Neuronal stem cell (in vitro differentiated cells): ENCODE results near the gene FGF1.

Experiments used
- DNase-seq: peaks from one replicate; pipeline ENCODE4 v3.0.0-alpha.2; 2013; ENCODE audit warnings: low spot score
- H2AFZ ChIP-seq: one replicate; pipeline ENCODE4 v1.6.1; 2013; ENCODE audit warnings: mild to moderate bottlenecking, low read length, inconsistent platforms
- H2AK5ac ChIP-seq: 2 replicates; pipeline ENCODE4 v1.6.1; 2013; ENCODE audit warnings: low read depth, mild to moderate bottlenecking, inconsistent platforms, low read length, moderate library complexity, mixed read lengths
- H2BK120ac ChIP-seq: 2 replicates; pipeline ENCODE4 v1.6.1; 2013; ENCODE audit warnings: low read depth, mild to moderate bottlenecking, inconsistent platforms, low read length, moderate library complexity, mixed read lengths
- H2BK12ac ChIP-seq: one replicate; pipeline ENCODE4 v1.6.1; 2013; ENCODE audit warnings: low read length, inconsistent platforms
- H2BK15ac ChIP-seq: 2 replicates; pipeline ENCODE4 v1.6.1; 2013; ENCODE audit warnings: mild to moderate bottlenecking, low read length, inconsistent platforms, mixed read lengths
- H2BK5ac ChIP-seq: one replicate; pipeline ENCODE4 v1.6.1; 2013; ENCODE audit warnings: inconsistent platforms, mild to moderate bottlenecking, low read length, moderate library complexity
- H3K14ac ChIP-seq: one replicate; pipeline ENCODE4 v1.6.1; 2013; ENCODE audit warnings: low read length, inconsistent platforms
- H3K18ac ChIP-seq: 2 replicates; pipeline ENCODE4 v1.6.1; 2013; ENCODE audit warnings: low read length, inconsistent platforms
- H3K23ac ChIP-seq: 2 replicates; pipeline ENCODE4 v1.6.1; 2013; ENCODE audit warnings: low read depth, mild to moderate bottlenecking, mixed read lengths, low read length, inconsistent platforms; ENCODE audit not compliant: poor library complexity
- H3K27ac ChIP-seq: replicated peaks from 3 replicates; pipeline ENCODE4 v1.5.1; 2013; ENCODE audit warnings: low read length, inconsistent platforms
- H3K27me3 ChIP-seq, 3 experiments: 2 replicates each; pipeline ENCODE4 v1.6.1; 2013; ENCODE audit warnings: low read length in 3 of 3, mild to moderate bottlenecking in 2 of 3, inconsistent platforms in 1 of 3, low read depth in 1 of 3, mixed read lengths in 1 of 3, moderate library complexity in 1 of 3; ENCODE audit not compliant: control insufficient read depth in 3 of 3, insufficient read depth in 3 of 3
- H3K36me3 ChIP-seq, 2 donors: replicated peaks in 1 of 2; 2 replicates each; pipeline ENCODE4 v1.6.1; 2013; ENCODE audit warnings: low read length in 2 of 2; ENCODE audit not compliant: control insufficient read depth in 2 of 2, insufficient read depth in 2 of 2
- H3K4ac ChIP-seq: 2 replicates; pipeline ENCODE4 v1.6.1; 2013; ENCODE audit warnings: inconsistent platforms, mild to moderate bottlenecking, low read length, moderate library complexity
- H3K4me1 ChIP-seq, 2 donors: 1 replicate in 1 of 2; 2 replicates in 1 of 2; pipeline ENCODE4 v1.6.1; 2013; ENCODE audit warnings: low read length in 2 of 2, low read depth in 1 of 2; ENCODE audit not compliant: control insufficient read depth in 2 of 2, insufficient read depth in 1 of 2
- H3K4me2 ChIP-seq: one replicate; pipeline ENCODE4 v1.6.1; 2013; ENCODE audit warnings: mild to moderate bottlenecking, low read length, inconsistent platforms; ENCODE audit not compliant: insufficient read depth, poor library complexity, severe bottlenecking
- H3K4me3 ChIP-seq, 2 donors: 2 replicates each; pipeline ENCODE4 v1.5.1; 2013; ENCODE audit warnings: low read length in 2 of 2, mild to moderate bottlenecking in 2 of 2, inconsistent platforms in 1 of 2, moderate library complexity in 1 of 2
- H3K79me1 ChIP-seq: one replicate; pipeline ENCODE4 v1.6.1; 2013; ENCODE audit warnings: low read depth, mild to moderate bottlenecking, inconsistent platforms, low read length, moderate library complexity
- H3K9ac ChIP-seq: one replicate; pipeline ENCODE4 v1.6.1; 2013; ENCODE audit warnings: mild to moderate bottlenecking, low read depth, low read length, inconsistent platforms; ENCODE audit not compliant: poor library complexity
- H3K9me3 ChIP-seq, 2 donors: replicated peaks in 1 of 2; 2 replicates each; pipeline versions ENCODE3 to v1.6.1; 2013; ENCODE audit warnings: low read length in 2 of 2, mild to moderate bottlenecking in 2 of 2, inconsistent platforms in 1 of 2, low read depth in 1 of 2, mixed read lengths in 1 of 2, moderate library complexity in 1 of 2; ENCODE audit not compliant: control insufficient read depth in 2 of 2, insufficient read depth in 1 of 2
- H4K8ac ChIP-seq: one replicate; pipeline ENCODE4 v1.6.1; 2013; ENCODE audit warnings: low read depth, mild to moderate bottlenecking, inconsistent platforms, low read length, moderate library complexity
- H4K91ac ChIP-seq: one replicate; pipeline ENCODE4 v1.6.1; 2013; ENCODE audit warnings: low read length, low read depth, mild to moderate bottlenecking, inconsistent platforms; ENCODE audit not compliant: poor library complexity
- WGBS, 2 donors: extraction: QIAGEN DNeasy Blood & Tissue Kit; methylation state at CpG; one replicate each; pipeline ENCODE4 v1.1.7; 2013; ENCODE audit warnings: missing lambda C conversion rate in 2 of 2, mixed read lengths in 1 of 2; ENCODE audit not compliant: insufficient read length in 2 of 2, insufficient replicate concordance in 1 of 2; ENCODE audit errors: extremely low coverage in 2 of 2; 5-methylcytosine and 5-hydroxymethylcytosine counted together

The FGF1 gene

GRCh38 chr5:142621227-142621626 is 64.7 kb downstream of the FGF1 start:
- H3K23ac ChIP-seq = no peak overlapping the region
- no peak overlapping the region for H3K27ac ChIP-seq
- no peaks in the 10 kb centered on the region for H3K9me3 ChIP-seq
- no peak overlapping the region for H2BK5ac ChIP-seq
- H3K4me3 ChIP-seq = no peak overlapping the region
- H3K9ac ChIP-seq = no peak overlapping the region
- H3K27me3 ChIP-seq = no peaks in the 10 kb centered on the region
- no peak overlapping the region for H2BK12ac ChIP-seq
- peaks cover under 1 to 7% of the 10 kb centered on the region in 2 donors for H3K4me1 ChIP-seq
- no peak overlapping the region for H3K14ac ChIP-seq
- no peak overlapping the region for H3K4ac ChIP-seq
- H3K4me2 ChIP-seq = no peak overlapping the region
- no CpG with 5 or more reads among the region's 3 CpGs for WGBS, 2 donors
- no peak overlapping the region for H3K18ac ChIP-seq
- no peak overlapping the region for H2AFZ ChIP-seq
- H2BK15ac ChIP-seq = no peak overlapping the region
- no peak overlapping the region for H4K91ac ChIP-seq
- H3K79me1 ChIP-seq = no peaks in the 10 kb centered on the region
- no peaks in the 10 kb centered on the region for H3K36me3 ChIP-seq
- H2BK120ac ChIP-seq = no peak overlapping the region
- no peak overlapping the region for H2AK5ac ChIP-seq
- no peak overlapping the region for H4K8ac ChIP-seq
- DNase-seq = no peak

GRCh38 chr5:142619815-142620214 is 66.1 kb downstream of the FGF1 start:
- Histone ChIP-seq H3K4me3 (no peak overlapping the region), H3K4ac (no peak overlapping the region), H3K4me1 (peaks cover 0 to 2% of the 10 kb centered on the region in 2 donors), H3K23ac (no peak overlapping the region), H3K9ac (no peak overlapping the region), H2BK12ac (no peak overlapping the region), H3K18ac (no peak overlapping the region), H2AFZ (no peak overlapping the region), H2AK5ac (no peak overlapping the region), H4K91ac (no peak overlapping the region), H2BK15ac (no peak overlapping the region), H3K14ac (no peak overlapping the region), H3K36me3 (no peaks in the 10 kb centered on the region), H3K9me3 (no peaks in the 10 kb centered on the region), H3K27ac (no peak overlapping the region), H3K4me2 (no peak overlapping the region), H3K27me3 (no peaks in the 10 kb centered on the region), H2BK120ac (no peak overlapping the region), H4K8ac (no peak overlapping the region), H2BK5ac (no peak overlapping the region), H3K79me1 (no peaks in the 10 kb centered on the region)
- WGBS, 2 donors = no CpG with 5 or more reads among the region's 11 CpGs
- no peak for DNase-seq

GRCh38 chr5:142618130-142618523 is 67.8 kb downstream of the FGF1 start:
- no peaks in the 10 kb centered on the region for H3K9me3 ChIP-seq
- no peaks in the 10 kb centered on the region for H3K27me3 ChIP-seq
- H3K23ac ChIP-seq = no peak overlapping the region
- no peaks in the 10 kb centered on the region for H3K79me1 ChIP-seq
- no peak for DNase-seq
- H3K9ac ChIP-seq = no peak overlapping the region
- H4K8ac ChIP-seq = no peak overlapping the region
- H3K4me3 ChIP-seq = no peak overlapping the region
- no peak overlapping the region for H2AFZ ChIP-seq
- H2BK5ac ChIP-seq = no peak overlapping the region
- H3K18ac ChIP-seq = no peak overlapping the region
- H3K4me1 ChIP-seq = peaks cover 0 to 2% of the 10 kb centered on the region in 2 donors
- no peak overlapping the region for H2BK15ac ChIP-seq
- H3K36me3 ChIP-seq = no peaks in the 10 kb centered on the region
- H4K91ac ChIP-seq = no peak overlapping the region
- no peak overlapping the region for H3K27ac ChIP-seq
- H3K14ac ChIP-seq = no peak overlapping the region
- no peak overlapping the region for H2BK120ac ChIP-seq
- no peak overlapping the region for H2AK5ac ChIP-seq
- WGBS, 2 donors = no CpG with 5 or more reads among the region's 6 CpGs
- no peak overlapping the region for H2BK12ac ChIP-seq
- no peak overlapping the region for H3K4ac ChIP-seq
- H3K4me2 ChIP-seq = no peak overlapping the region

- Histone ChIP-seq H3K23ac (no peak overlapping the region), H2BK15ac (no peak overlapping the region), H3K9ac (no peak overlapping the region), H3K27me3 (no peaks in the 10 kb centered on the region), H2BK120ac (no peak overlapping the region), H3K4me3 (no peak overlapping the region), H3K27ac (no peak overlapping the region), H2AK5ac (no peak overlapping the region), H2BK12ac (no peak overlapping the region), H3K36me3 (no peaks in the 10 kb centered on the region), H3K4me2 (no peak overlapping the region), H3K18ac (no peak overlapping the region), H4K91ac (no peak overlapping the region), H3K4ac (no peak overlapping the region), H3K4me1 (peaks cover 0 to 3% of the 10 kb centered on the region in 2 donors), H2BK5ac (no peak overlapping the region), H2AFZ (no peak overlapping the region), H4K8ac (no peak overlapping the region), H3K14ac (no peak overlapping the region), H3K9me3 (no peaks in the 10 kb centered on the region), H3K79me1 (no peaks in the 10 kb centered on the region)
- WGBS, 2 donors = no CpG with 5 or more reads among the region's 5 CpGs
- DNase-seq = no peak
These were observed 68.3 kb downstream of the FGF1 start for GRCh38 chr5:142617416-142618129.
